ENCODE results near the gene TGM5. TPM values are rescaled to one million over a fixed set of nuclear protein-coding genes. Genes with fewer than 3 reads are reported as not detected.

Gene TGM5
- total RNA-seq, 4 donors from 2014 or later: not detected

- no peaks in the 10 kb centered on the region for H3K4me1 ChIP-seq
- H3K9me3 ChIP-seq: peaks cover 0 to 19% (median 0%) of the 10 kb centered on the region in 4 donors
- peaks cover 0 to 6% of the 10 kb centered on the region in 2 donors for H3K27me3 ChIP-seq
- no peak overlapping the region for H3K27ac ChIP-seq
- H3K36me3 ChIP-seq: no peaks in the 10 kb centered on the region
- no peak overlapping the region for H3K4me3 ChIP-seq
- WGBS, 2 donors: 65 to 76% methylated on average over 5 of the region's 5 CpGs
- DNase-seq (ENCODE audit: low spot score in 2 of 2): no peak
- TF ChIP-seq CTCF (IDR thresholded peaks at IDR 0.05) (no peak), POLR2A (IDR thresholded peaks at IDR 0.05) (no peak), EP300 (IDR thresholded peaks at IDR 0.05) (no peak)
Measured at GRCh38 chr15:43270113-43270665, 3.5 kb upstream of the TGM5 start.

DNA sequence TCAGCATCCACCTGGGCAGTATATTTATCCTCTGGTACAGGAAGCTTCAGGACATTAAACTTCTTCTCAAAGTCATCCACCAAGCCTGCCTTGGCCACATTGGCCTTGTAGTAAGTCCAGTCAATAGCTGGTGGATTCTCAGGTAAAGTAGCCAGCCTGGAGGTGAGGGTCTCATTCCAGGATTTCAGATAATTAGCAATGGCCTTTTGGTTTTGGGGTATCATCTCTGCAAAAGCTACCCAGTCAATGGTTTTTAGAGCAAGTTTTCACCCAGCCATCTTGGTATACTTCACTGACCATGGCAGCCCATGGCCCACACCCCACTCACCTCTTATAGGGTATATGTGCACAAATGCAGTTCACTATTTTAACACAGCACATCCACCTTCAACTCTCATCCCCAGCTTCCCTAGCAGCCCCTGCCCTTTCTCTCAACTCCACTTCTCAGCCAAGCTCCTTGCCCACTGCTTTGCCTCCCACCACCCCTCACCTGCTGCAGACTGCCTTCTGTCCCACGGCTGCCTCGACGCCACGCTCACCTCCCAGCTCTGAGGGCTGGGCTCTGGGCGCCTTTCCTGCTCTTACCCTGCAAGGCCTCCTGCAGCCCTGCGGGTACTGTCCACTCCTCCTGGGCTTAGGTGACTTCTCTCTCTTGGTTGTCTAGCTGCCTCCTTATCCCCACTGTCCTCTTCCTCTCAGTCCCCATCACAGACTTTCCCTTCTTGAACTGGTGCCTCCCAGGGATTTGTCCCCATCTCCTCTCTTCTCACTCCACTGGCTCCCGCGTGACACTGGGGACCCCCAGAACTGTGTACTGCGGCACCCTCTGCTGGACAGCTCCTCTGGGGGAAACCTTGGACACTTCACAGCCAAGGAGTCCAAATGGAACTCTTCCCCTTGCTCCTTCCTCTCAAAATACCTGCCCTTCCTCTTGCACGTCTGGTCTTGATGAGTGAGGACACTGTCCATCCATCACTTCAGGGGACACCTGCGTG is 1.7 kb upstream of the TGM5 start:
- no peak for DNase-seq (ENCODE audit: low spot score in 2 of 2)
- TF ChIP-seq CTCF (IDR thresholded peaks at IDR 0.05): no peak
- WGBS, 2 donors: 48 to 59% methylated on average over 11 of the region's 11 CpGs
- no peaks in the 10 kb centered on the region for H3K36me3 ChIP-seq
- peaks cover 0 to 19% (median 0%) of the 10 kb centered on the region in 4 donors for H3K9me3 ChIP-seq
- H3K27ac ChIP-seq: no peak overlapping the region
- H3K4me3 ChIP-seq: no peak overlapping the region
- H3K27me3 ChIP-seq: no peaks in the 10 kb centered on the region
- no peaks in the 10 kb centered on the region for H3K4me1 ChIP-seq

DNA sequence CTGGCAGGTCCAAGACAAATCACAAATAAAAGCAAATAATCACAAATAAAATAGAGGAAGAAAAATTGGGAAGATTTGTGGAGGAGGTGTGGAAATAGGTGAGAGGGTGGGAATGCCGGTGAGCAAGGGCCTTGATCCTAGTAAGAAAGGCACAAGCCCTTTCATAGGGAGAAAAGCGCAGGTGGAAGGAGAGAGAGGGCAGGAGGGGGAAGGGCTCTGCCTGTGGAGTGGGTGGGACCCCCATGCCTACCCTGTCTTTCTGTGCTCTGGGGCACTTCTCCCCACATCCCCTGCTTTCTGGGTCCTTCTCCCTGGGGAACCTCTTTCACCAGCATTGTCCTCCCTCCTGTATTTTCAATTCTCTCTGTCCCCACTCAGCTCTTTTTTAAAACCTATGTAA is 711 bp upstream of the TGM5 start:
- 84 to 89% methylated on average over 2 of the region's 2 CpGs for WGBS, 2 donors
- Histone ChIP-seq H3K4me1 (no peaks in the 10 kb centered on the region), H3K27ac (no peak overlapping the region), H3K9me3 (peaks cover 0 to 12% (median 0%) of the 10 kb centered on the region in 4 donors), H3K4me3 (no peak overlapping the region), H3K36me3 (no peaks in the 10 kb centered on the region), H3K27me3 (no peaks in the 10 kb centered on the region)
- TF ChIP-seq POLR2A (IDR thresholded peaks at IDR 0.05) (no peak), EP300 (IDR thresholded peaks at IDR 0.05) (no peak), CTCF (IDR thresholded peaks at IDR 0.05) (no peak)
- DNase-seq (ENCODE audit: low spot score in 2 of 2): no peak

DNA sequence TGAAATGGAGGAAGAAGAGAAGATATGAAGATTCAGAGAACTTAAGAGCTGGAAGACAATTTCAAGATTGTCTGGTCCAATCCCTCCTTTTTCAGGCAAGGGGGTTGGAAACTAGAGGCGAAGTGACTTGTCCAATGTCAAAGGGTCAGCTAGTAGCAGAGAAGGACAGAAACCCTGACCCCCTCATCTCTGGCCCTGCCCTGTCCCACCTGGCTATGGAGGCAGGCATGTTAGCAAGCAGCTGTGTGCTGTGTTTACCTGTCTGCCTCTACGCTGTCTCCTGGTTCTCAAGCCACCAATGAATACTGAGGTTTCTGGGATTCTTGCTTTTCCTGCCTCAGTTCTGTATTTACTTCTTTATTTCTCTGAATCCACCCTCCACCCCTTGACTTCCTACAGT is 342 bp downstream of the TGM5 start:
- no peak overlapping the region for H3K4me3 ChIP-seq
- no peaks in the 10 kb centered on the region for H3K27me3 ChIP-seq
- no peaks in the 10 kb centered on the region for H3K4me1 ChIP-seq
- 85 to 87% methylated on average over 2 of the region's 2 CpGs for WGBS, 2 donors
- H3K9me3 ChIP-seq: peaks cover 0 to 2% (median 0%) of the 10 kb centered on the region in 4 donors
- TF ChIP-seq POLR2A (IDR thresholded peaks at IDR 0.05) (no peak), EP300 (IDR thresholded peaks at IDR 0.05) (no peak), CTCF (IDR thresholded peaks at IDR 0.05) (no peak)
- H3K27ac ChIP-seq: no peak overlapping the region
- DNase-seq (ENCODE audit: low spot score in 2 of 2): no peak
- no peaks in the 10 kb centered on the region for H3K36me3 ChIP-seq

DNA sequence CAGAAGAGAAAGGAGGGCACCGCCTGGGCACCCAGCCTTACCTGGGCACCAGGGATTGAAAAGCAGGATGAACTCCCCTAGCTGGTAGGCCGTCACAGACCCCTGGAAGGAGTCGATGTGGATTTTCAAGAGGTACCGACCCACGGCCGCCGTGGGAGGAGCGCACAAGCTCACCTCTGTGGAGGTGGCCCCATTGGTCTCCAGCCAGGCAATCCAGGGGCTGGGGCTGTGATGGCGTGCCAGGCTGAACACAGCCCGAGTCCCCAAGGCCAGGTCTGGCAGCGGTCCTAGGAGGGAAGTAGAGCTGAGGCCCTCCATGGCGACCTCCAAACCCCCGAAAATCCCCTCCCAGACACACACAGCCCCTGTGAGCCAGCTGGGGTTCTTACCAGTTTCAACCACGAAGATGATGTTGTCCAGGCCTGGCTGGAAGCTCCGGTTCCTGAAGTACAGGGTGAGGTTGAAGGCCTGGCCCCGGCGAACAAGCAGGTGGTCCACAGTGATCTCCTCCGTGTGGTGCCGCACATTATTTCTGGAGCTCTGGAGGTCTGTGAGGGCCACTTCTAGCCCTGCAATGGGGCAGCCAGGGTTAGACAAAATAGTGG is 6.6 kb downstream of the TGM5 start:
- no peaks in the 10 kb centered on the region for H3K4me1 ChIP-seq
- no peaks in the 10 kb centered on the region for H3K36me3 ChIP-seq
- H3K4me3 ChIP-seq: no peak overlapping the region
- no peaks in the 10 kb centered on the region for H3K27me3 ChIP-seq
- no peak for TF ChIP-seq POLR2A (IDR thresholded peaks at IDR 0.05)
- no peak for TF ChIP-seq EP300 (IDR thresholded peaks at IDR 0.05)
- TF ChIP-seq CTCF (IDR thresholded peaks at IDR 0.05): no peak
- no peak overlapping the region for H3K27ac ChIP-seq
- no peaks in the 10 kb centered on the region for H3K9me3 ChIP-seq
- DNase-seq (ENCODE audit: low spot score in 2 of 2): no peak
- WGBS, 2 donors: 90 to 98% methylated on average over 17 to 19 of the region's 19 CpGs
